Measurements from ENCODE around the gene MAL. TPM values are rescaled to one million over a fixed set of nuclear protein-coding genes. Genes with fewer than 3 reads are reported as not detected.

The MAL gene
- total and polyA plus RNA-seq, 8 donors = 0.25 to 1.9 (median 0.81) TPM; not detected in 1

GRCh38 chr2:95077530-95077825, 52.0 kb downstream of the MAL start:
- DNase-seq (no peak), FAIRE-seq (no peak), ATAC-seq (peak in 3 of 4 donors; percentile 16 to 22 (median 18))
- TF ChIP-seq, protein P1, sequence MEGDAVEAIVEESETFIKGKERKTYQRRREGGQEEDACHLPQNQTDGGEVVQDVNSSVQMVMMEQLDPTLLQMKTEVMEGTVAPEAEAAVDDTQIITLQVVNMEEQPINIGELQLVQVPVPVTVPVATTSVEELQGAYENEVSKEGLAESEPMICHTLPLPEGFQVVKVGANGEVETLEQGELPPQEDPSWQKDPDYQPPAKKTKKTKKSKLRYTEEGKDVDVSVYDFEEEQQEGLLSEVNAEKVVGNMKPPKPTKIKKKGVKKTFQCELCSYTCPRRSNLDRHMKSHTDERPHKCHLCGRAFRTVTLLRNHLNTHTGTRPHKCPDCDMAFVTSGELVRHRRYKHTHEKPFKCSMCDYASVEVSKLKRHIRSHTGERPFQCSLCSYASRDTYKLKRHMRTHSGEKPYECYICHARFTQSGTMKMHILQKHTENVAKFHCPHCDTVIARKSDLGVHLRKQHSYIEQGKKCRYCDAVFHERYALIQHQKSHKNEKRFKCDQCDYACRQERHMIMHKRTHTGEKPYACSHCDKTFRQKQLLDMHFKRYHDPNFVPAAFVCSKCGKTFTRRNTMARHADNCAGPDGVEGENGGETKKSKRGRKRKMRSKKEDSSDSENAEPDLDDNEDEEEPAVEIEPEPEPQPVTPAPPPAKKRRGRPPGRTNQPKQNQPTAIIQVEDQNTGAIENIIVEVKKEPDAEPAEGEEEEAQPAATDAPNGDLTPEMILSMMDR (IDR thresholded peaks at IDR 0.05) = no peak
- intact Hi-C loops (cut with DNase I) = no loop called here
- H3K36me3 ChIP-seq = no peaks in the 10 kb centered on the region
- H3K27me3 ChIP-seq = no peaks in the 10 kb centered on the region
- no peak overlapping the region for H3K4me3 ChIP-seq
- no peaks in the 10 kb centered on the region for H3K9me3 ChIP-seq
- 26 to 27% methylated on average over 3 of the region's 3 CpGs for WGBS, 2 donors
- peaks cover 0 to 3% (median 0%) of the 10 kb centered on the region in 3 donors for H3K4me1 ChIP-seq
- no peak overlapping the region for H3K27ac ChIP-seq

GRCh38 chr2:95077861-95078603, 52.5 kb downstream of the MAL start:
- FAIRE-seq (no peak), ATAC-seq (no peak), DNase-seq (no peak)
- WGBS, 2 donors = 49 to 50% methylated on average over 10 of the region's 10 CpGs
- H3K4me3 ChIP-seq = no peak overlapping the region
- H3K27ac ChIP-seq = no peak overlapping the region
- H3K4me1 ChIP-seq = peaks cover 0 to 3% (median 0%) of the 10 kb centered on the region in 3 donors
- intact Hi-C loops (cut with DNase I) = no loop called here
- no peaks in the 10 kb centered on the region for H3K36me3 ChIP-seq
- no peaks in the 10 kb centered on the region for H3K9me3 ChIP-seq
- no peaks in the 10 kb centered on the region for H3K27me3 ChIP-seq
- TF ChIP-seq, protein P1 (IDR thresholded peaks at IDR 0.05) = no peak

- Histone ChIP-seq H3K36me3 (no peaks in the 10 kb centered on the region), H3K27ac (no peak overlapping the region), H3K4me3 (no peak overlapping the region), H3K27me3 (no peaks in the 10 kb centered on the region), H3K4me1 (peaks cover 0 to 3% (median 0%) of the 10 kb centered on the region in 3 donors), H3K9me3 (no peaks in the 10 kb centered on the region)
- intact Hi-C loops (cut with DNase I) = no loop called here
- DNase-seq = no peak
- FAIRE-seq = no peak
- TF ChIP-seq, protein P1 (IDR thresholded peaks at IDR 0.05) = no peak
- ATAC-seq = no peak
- WGBS, 2 donors = 46 to 51% methylated on average over 7 of the region's 7 CpGs
These were observed 53.7 kb downstream of the MAL start for GRCh38 chr2:95079199-95079683.

DNA sequence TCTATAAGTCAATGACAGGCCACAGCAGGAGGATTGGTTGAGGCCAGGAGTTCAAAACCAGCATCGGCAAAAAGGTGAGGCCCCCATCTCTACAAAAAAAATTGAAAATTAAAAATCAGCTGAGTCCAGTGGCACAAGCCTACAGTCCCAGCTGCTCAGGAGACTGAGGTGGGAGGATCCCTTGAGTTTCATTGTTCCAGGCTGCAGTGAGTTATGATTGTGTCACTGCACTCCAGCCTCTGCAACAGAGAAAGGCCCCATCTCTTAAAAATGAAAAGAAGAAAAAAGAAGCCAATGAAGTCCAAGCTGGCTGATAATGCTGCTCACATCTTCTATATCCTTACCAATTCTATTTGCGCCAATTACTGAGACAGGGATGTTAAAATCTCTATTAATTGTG, 57.0 kb downstream of the MAL start:
- Histone ChIP-seq H3K4me3 (no peak overlapping the region), H3K4me1 (no peaks in the 10 kb centered on the region), H3K27me3 (no peaks in the 10 kb centered on the region), H3K9me3 (no peaks in the 10 kb centered on the region), H3K27ac (no peak overlapping the region), H3K36me3 (peaks cover 0 to 22% (median 5%) of the 10 kb centered on the region in 3 donors)
- intact Hi-C loops (cut with DNase I) = no loop called here
- FAIRE-seq (no peak), DNase-seq (no peak), ATAC-seq (no peak)
- TF ChIP-seq, protein P1 (IDR thresholded peaks at IDR 0.05) = no peak
- WGBS, 2 donors = 96 to 97% methylated on average over 2 of the region's 2 CpGs

GRCh38 chr2:95086017-95086416, 60.5 kb downstream of the MAL start:
- H3K4me3 ChIP-seq = no peak overlapping the region
- H3K4me1 ChIP-seq = no peaks in the 10 kb centered on the region
- intact Hi-C loops (cut with DNase I) = no loop called here
- no peak overlapping the region for H3K27ac ChIP-seq
- H3K27me3 ChIP-seq = no peaks in the 10 kb centered on the region
- ATAC-seq (no peak), FAIRE-seq (no peak), DNase-seq (no peak)
- peaks cover 0 to 36% (median 8%) of the 10 kb centered on the region in 3 donors for H3K36me3 ChIP-seq
- TF ChIP-seq, protein P1 (IDR thresholded peaks at IDR 0.05) = no peak
- WGBS, 2 donors = 100% methylated on average over 1 of the region's 1 CpG
- H3K9me3 ChIP-seq = no peaks in the 10 kb centered on the region
